HEK293 (cell line): Measurements from ENCODE around the gene TMED6.

Experiments
- ZNF121 ChIP-seq: fragments of 450-650 bp; formaldehyde crosslinking; IDR thresholded peaks from 2 replicates; pipeline ENCODE4 v1.5.1; 2016; ENCODE audit warnings: missing biosample characterization, missing genetic modification characterization
- ZNF133 ChIP-seq: fragments of 450-650 bp; formaldehyde crosslinking; IDR thresholded peaks from 2 replicates; pipeline ENCODE4 v1.5.1; 2016; ENCODE audit warnings: missing biosample characterization, missing genetic modification characterization
- ZNF266 ChIP-seq: fragments of 450-650 bp; formaldehyde crosslinking; IDR thresholded peaks from 2 replicates; pipeline ENCODE4 v1.5.1; 2016; ENCODE audit warnings: missing biosample characterization, missing genetic modification characterization, low read depth
- TF ChIP-seq, protein P1 (sequence below): fragments of 450-650 bp; formaldehyde crosslinking; IDR thresholded peaks from 2 replicates; pipeline ENCODE4 v1.5.1; 2016; ENCODE audit warnings: missing biosample characterization, missing genetic modification characterization
- TF ChIP-seq, protein P2 (sequence below): fragments of 450-650 bp; formaldehyde crosslinking; IDR thresholded peaks from 2 replicates; pipeline ENCODE4 v1.5.1; 2016; ENCODE audit warnings: missing biosample characterization, missing genetic modification characterization, low read depth
- TF ChIP-seq, protein P3 (sequence below): IDR thresholded peaks from 2 replicates; pipeline ENCODE4 v1.6.1; 2011; ENCODE audit warnings: mild to moderate bottlenecking, low read depth, low read length, borderline replicate concordance
- TF ChIP-seq, protein P4 (sequence below): fragments of 450-650 bp; formaldehyde crosslinking; IDR thresholded peaks from 2 replicates; pipeline ENCODE4 v1.5.1; 2017; ENCODE audit warnings: missing biosample characterization, missing genetic modification characterization

DNA sequence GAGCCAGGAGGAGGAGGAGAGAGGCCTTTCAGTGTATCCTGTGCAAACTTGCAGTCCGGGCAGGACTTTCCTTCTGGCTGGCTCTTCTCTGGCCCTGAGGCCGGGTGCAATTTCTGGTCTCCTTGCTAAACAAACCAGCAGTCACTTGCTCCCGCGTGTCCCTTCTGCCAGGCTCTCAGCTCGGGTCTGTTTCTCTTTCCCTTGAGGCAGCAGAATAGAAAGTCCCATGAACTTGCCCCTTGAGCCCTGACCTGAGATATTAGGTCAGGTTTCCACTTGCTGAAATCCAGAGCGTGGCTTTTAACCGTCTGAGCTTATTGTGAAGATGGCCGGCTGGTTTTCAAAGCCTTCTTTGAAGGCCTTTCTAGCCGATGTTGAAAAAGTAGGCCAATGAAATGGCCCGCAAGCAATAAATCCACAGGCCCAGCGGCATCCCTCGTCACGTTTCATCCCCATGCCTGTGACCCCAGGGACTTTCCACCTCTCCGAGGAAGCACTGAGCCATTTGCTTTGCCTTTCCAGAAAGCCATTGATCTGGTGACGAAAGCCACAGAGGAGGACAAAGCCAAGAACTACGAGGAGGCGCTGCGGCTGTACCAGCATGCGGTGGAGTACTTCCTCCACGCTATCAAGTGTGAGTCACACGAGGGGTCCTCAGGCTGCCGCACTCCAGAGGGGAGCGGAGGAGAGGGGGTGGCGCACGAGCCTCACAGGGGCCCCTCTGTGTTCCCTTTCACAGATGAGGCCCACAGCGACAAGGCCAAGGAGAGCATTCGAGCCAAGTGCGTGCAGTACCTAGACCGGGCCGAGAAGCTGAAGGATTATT, 35.9 kb downstream of the TMED6 start:
- no peak for TF ChIP-seq ZNF266 (tag by site-specific recombination)
- TF ChIP-seq, protein P1, sequence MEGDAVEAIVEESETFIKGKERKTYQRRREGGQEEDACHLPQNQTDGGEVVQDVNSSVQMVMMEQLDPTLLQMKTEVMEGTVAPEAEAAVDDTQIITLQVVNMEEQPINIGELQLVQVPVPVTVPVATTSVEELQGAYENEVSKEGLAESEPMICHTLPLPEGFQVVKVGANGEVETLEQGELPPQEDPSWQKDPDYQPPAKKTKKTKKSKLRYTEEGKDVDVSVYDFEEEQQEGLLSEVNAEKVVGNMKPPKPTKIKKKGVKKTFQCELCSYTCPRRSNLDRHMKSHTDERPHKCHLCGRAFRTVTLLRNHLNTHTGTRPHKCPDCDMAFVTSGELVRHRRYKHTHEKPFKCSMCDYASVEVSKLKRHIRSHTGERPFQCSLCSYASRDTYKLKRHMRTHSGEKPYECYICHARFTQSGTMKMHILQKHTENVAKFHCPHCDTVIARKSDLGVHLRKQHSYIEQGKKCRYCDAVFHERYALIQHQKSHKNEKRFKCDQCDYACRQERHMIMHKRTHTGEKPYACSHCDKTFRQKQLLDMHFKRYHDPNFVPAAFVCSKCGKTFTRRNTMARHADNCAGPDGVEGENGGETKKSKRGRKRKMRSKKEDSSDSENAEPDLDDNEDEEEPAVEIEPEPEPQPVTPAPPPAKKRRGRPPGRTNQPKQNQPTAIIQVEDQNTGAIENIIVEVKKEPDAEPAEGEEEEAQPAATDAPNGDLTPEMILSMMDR (tag by site-specific recombination): no peak
- TF ChIP-seq, protein P2, sequence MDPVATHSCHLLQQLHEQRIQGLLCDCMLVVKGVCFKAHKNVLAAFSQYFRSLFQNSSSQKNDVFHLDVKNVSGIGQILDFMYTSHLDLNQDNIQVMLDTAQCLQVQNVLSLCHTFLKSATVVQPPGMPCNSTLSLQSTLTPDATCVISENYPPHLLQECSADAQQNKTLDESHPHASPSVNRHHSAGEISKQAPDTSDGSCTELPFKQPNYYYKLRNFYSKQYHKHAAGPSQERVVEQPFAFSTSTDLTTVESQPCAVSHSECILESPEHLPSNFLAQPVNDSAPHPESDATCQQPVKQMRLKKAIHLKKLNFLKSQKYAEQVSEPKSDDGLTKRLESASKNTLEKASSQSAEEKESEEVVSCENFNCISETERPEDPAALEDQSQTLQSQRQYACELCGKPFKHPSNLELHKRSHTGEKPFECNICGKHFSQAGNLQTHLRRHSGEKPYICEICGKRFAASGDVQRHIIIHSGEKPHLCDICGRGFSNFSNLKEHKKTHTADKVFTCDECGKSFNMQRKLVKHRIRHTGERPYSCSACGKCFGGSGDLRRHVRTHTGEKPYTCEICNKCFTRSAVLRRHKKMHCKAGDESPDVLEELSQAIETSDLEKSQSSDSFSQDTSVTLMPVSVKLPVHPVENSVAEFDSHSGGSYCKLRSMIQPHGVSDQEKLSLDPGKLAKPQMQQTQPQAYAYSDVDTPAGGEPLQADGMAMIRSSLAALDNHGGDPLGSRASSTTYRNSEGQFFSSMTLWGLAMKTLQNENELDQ (tag by site-specific recombination): no peak
- no peak for TF ChIP-seq ZNF121 (tag by site-specific recombination)
- TF ChIP-seq, protein P3, sequence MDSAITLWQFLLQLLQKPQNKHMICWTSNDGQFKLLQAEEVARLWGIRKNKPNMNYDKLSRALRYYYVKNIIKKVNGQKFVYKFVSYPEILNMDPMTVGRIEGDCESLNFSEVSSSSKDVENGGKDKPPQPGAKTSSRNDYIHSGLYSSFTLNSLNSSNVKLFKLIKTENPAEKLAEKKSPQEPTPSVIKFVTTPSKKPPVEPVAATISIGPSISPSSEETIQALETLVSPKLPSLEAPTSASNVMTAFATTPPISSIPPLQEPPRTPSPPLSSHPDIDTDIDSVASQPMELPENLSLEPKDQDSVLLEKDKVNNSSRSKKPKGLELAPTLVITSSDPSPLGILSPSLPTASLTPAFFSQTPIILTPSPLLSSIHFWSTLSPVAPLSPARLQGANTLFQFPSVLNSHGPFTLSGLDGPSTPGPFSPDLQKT: no peak
- TF ChIP-seq, protein P4, sequence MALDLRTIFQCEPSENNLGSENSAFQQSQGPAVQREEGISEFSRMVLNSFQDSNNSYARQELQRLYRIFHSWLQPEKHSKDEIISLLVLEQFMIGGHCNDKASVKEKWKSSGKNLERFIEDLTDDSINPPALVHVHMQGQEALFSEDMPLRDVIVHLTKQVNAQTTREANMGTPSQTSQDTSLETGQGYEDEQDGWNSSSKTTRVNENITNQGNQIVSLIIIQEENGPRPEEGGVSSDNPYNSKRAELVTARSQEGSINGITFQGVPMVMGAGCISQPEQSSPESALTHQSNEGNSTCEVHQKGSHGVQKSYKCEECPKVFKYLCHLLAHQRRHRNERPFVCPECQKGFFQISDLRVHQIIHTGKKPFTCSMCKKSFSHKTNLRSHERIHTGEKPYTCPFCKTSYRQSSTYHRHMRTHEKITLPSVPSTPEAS (tag by site-specific recombination): no peak
- no peak for TF ChIP-seq ZNF133
